HCT116 (cell line): ENCODE measurements around the gene FAM110D. TPM values are rescaled to one million over a fixed set of nuclear protein-coding genes. Genes with fewer than 3 reads are reported as not detected.

Experiments used
- ATAC-seq: fragments of 200-7000 bp; cut with Tn5 transposase; 2 replicates; pipeline ENCODE4 v1.9.1; 2020; ENCODE audit warnings: mild to moderate bottlenecking, moderate library complexity
- BruUV-seq: library from RNA; stranded (reverse); fragments of 400-500 nt; replicated peaks from 2 replicates; lab custom pipeline; 2021; lab: Mats Ljungman, UMichigan
- CTCF ChIA-PET: fragments of 300-600 bp; sonication (Branson Sonifier 250); formaldehyde crosslinking; loops from one replicate; lab custom pipeline; 2021; ENCODE audit warnings: antibody characterized with exemption; lab: Charles Lee
- POLR2A ChIA-PET: fragments of 300-600, 350-600 bp; sonication (Branson Sonifier 250); formaldehyde crosslinking; loops from one replicate; lab custom pipeline; 2021; ENCODE audit warnings: antibody characterized with exemption; lab: Charles Lee
- RAD21 ChIA-PET, 2 experiments: fragments of 300-600 bp; sonication (Branson Sonifier 250); formaldehyde crosslinking; loops; one replicate each; lab custom pipeline; 2023; ENCODE audit warnings: low total read pairs in 2 of 2; ENCODE audit not compliant: uncharacterized antibody in 2 of 2, unreplicated experiment in 2 of 2, low non-redundant PET in 1 of 2; lab: Charles Lee
- DNase-seq: peaks from one replicate; pipeline ENCODE4 v3.0.0-alpha.2; 2010; ENCODE audit warnings: low read depth, low spot score
- H2AFZ ChIP-seq: fragments of 200-600 bp; shearing (Covaris generic), sonication (generic); 2 replicates; pipeline ENCODE4 v1.6.1; 2017; ENCODE audit warnings: low read depth, mixed run types, mixed read lengths, antibody characterized with exemption, low read length; ENCODE audit not compliant: poor library complexity, severe bottlenecking
- H3K27ac ChIP-seq: 2 replicates; pipeline ENCODE4 v1.5.1; 2012; ENCODE audit warnings: low read depth, low read length
- H3K27me3 ChIP-seq: fragments of 200-600 bp; sonication (generic); 2 replicates; pipeline ENCODE4 v1.6.1; 2016; ENCODE audit warnings: mixed run types, low read length, mixed read lengths; ENCODE audit not compliant: insufficient read depth
- H3K36me3 ChIP-seq, 2 experiments: fragments of 200-500 bp in 1 of 2; fragments of 200-600 bp in 1 of 2; sonication (Bioruptor generic) in 1 of 2; sonication (generic) in 1 of 2; 2 replicates each; pipeline versions ENCODE4 v1.5.1 to v1.6.1; 2014 to 2016; ENCODE audit warnings: low read length in 2 of 2, inconsistent platforms in 1 of 2, mixed read lengths in 1 of 2, mixed run types in 1 of 2; ENCODE audit not compliant: insufficient read depth in 2 of 2, control insufficient read depth in 1 of 2
- H3K4me1 ChIP-seq, 2 experiments: fragments of 200-600 bp in 1 of 2; sonication (generic) in 1 of 2; 2 replicates each; pipeline versions ENCODE4 v1.5.1 to v1.6.1; 2012 to 2017; ENCODE audit warnings: low read length in 2 of 2, inconsistent platforms in 1 of 2, mild to moderate bottlenecking in 1 of 2, mixed read lengths in 1 of 2, mixed run types in 1 of 2, moderate library complexity in 1 of 2; ENCODE audit not compliant: insufficient read depth in 2 of 2, control insufficient read depth in 1 of 2
- H3K4me2 ChIP-seq: fragments of 200-600 bp; sonication (generic); 2 replicates; pipeline ENCODE4 v1.6.1; 2017; ENCODE audit warnings: mixed run types, low read length, mixed read lengths
- H3K4me3 ChIP-seq, 2 experiments: fragments of 200-600 bp in 1 of 2; sonication (generic) in 1 of 2; replicated peaks in 1 of 2; 2 replicates each; pipeline ENCODE4 v1.5.1; 2011 to 2016; ENCODE audit warnings: low read length in 2 of 2, control low read depth in 1 of 2, low read depth in 1 of 2, mild to moderate bottlenecking in 1 of 2, mixed read lengths in 1 of 2, mixed run types in 1 of 2
- H3K79me2 ChIP-seq: fragments of 200-600 bp; sonication (generic); 2 replicates; pipeline ENCODE4 v1.6.1; 2017; ENCODE audit warnings: mild to moderate bottlenecking, mixed run types, low read length, moderate library complexity, mixed read lengths; ENCODE audit not compliant: insufficient read depth
- H3K9ac ChIP-seq: fragments of 200-600 bp; sonication (generic); 2 replicates; pipeline ENCODE4 v1.6.1; 2016; ENCODE audit warnings: low read length, mixed read lengths
- H3K9me2 ChIP-seq: fragments of 200-600 bp; sonication (generic), shearing (Covaris generic); 2 replicates; pipeline ENCODE4 v1.6.1; 2017; ENCODE audit warnings: mixed run types, mild to moderate bottlenecking, moderate library complexity; ENCODE audit not compliant: insufficient read depth
- H3K9me3 ChIP-seq, 2 experiments: fragments of 200-500 bp in 1 of 2; fragments of 200-600 bp in 1 of 2; sonication (Bioruptor generic) in 1 of 2; sonication (generic) in 1 of 2; 2 replicates each; pipeline ENCODE4 v1.6.1; 2014 to 2017; ENCODE audit warnings: low read length in 2 of 2, mixed read lengths in 2 of 2, inconsistent platforms in 1 of 2, low read depth in 1 of 2, mild to moderate bottlenecking in 1 of 2, mixed run types in 1 of 2, moderate library complexity in 1 of 2; ENCODE audit not compliant: control insufficient read depth in 1 of 2, insufficient read depth in 1 of 2
- H4K20me1 ChIP-seq: fragments of 200-600 bp; sonication (generic), shearing (Covaris generic); 2 replicates; pipeline ENCODE4 v1.6.1; 2017; ENCODE audit warnings: mixed run types, mild to moderate bottlenecking, moderate library complexity; ENCODE audit not compliant: insufficient read depth
- CEBPB ChIP-seq: IDR thresholded peaks from 2 replicates; pipeline ENCODE4 v1.6.1; 2012; ENCODE audit warnings: low read depth
- CTCF ChIP-seq, 3 experiments: fragments of 200-600 bp in 1 of 3; sonication (generic) in 1 of 3; IDR thresholded peaks in 2 of 3; conservative IDR thresholded peaks in 1 of 3; 2 replicates each; pipeline ENCODE4 v1.5.1; 2012 to 2017; ENCODE audit warnings: low read depth in 2 of 3, low read length in 2 of 3, antibody characterized with exemption in 1 of 3, borderline replicate concordance in 1 of 3, control low read depth in 1 of 3, mild to moderate bottlenecking in 1 of 3, mixed read lengths in 1 of 3, mixed run types in 1 of 3, moderate library complexity in 1 of 3; ENCODE audit not compliant: insufficient read depth in 1 of 3
- EGR1 ChIP-seq: IDR thresholded peaks from 2 replicates; pipeline ENCODE4 v1.6.1; 2012; ENCODE audit warnings: low read depth
- FOSL1 ChIP-seq: IDR thresholded peaks from 2 replicates; pipeline ENCODE4 v1.6.1; 2012; ENCODE audit warnings: low read depth
- MAX ChIP-seq: IDR thresholded peaks from 2 replicates; pipeline ENCODE4 v1.6.1; 2012
- POLR2AphosphoS5 ChIP-seq: IDR thresholded peaks from 2 replicates; pipeline ENCODE4 v1.6.1; 2011; ENCODE audit warnings: mild to moderate bottlenecking, low read depth, low read length, moderate library complexity
- RAD21 ChIP-seq: IDR thresholded peaks from 2 replicates; pipeline ENCODE4 v1.6.1; 2012; ENCODE audit warnings: low read depth, mild to moderate bottlenecking
- TCF7L2 ChIP-seq: IDR thresholded peaks from 2 replicates; pipeline ENCODE4 v1.7.0; 2011; ENCODE audit warnings: borderline replicate concordance, inconsistent platforms; ENCODE audit not compliant: insufficient read depth, insufficient read length; ENCODE audit errors: extremely low read depth
- ZFX ChIP-seq: fragments of 450-650 bp; IDR thresholded peaks from 2 replicates; pipeline ENCODE4 v1.6.1; 2017
- ZNF274 ChIP-seq: fragments of 200-500 bp; sonication (Bioruptor generic); IDR thresholded peaks from 2 replicates; pipeline ENCODE4 v1.6.1; 2014; ENCODE audit warnings: mild to moderate bottlenecking, low read depth, low read length, inconsistent platforms
- intact Hi-C: fragments of 100-400 bp; cut with micrococcal nuclease; formaldehyde crosslinking; loops from 2 replicates; pipeline ENCODE4 v1.10.0; 2022
- total RNA-seq: library from RNA; stranded (reverse); gene quantifications from one replicate; pipeline ENCODE4 v1.2.1, GENCODE V29; 2021; ENCODE audit not compliant: unreplicated experiment
- TF ChIP-seq, protein P1 (sequence below): IDR thresholded peaks from 2 replicates; pipeline ENCODE4 v1.6.1; 2011; ENCODE audit warnings: mild to moderate bottlenecking, low read length, moderate library complexity; ENCODE audit not compliant: insufficient replicate concordance; ENCODE audit errors: extremely low read depth

FAM110D gene
- total RNA-seq, 1 experiment from 2014 or later, result 0.34 TPM

- H2AFZ ChIP-seq, result no peak overlapping the region
- H3K27me3 ChIP-seq, result no peaks in the 10 kb centered on the region
- no peaks in the 10 kb centered on the region for H3K4me1 ChIP-seq
- no peak overlapping the region for H3K4me2 ChIP-seq
- no TSS peak for BruUV-seq
- no peak overlapping the region for H3K27ac ChIP-seq
- no peaks in the 10 kb centered on the region for H3K9me2 ChIP-seq
- no peak overlapping the region for H3K4me3 ChIP-seq
- H3K79me2 ChIP-seq, result no peaks in the 10 kb centered on the region
- intact Hi-C loops, result no loop called here
- H3K9ac ChIP-seq, result no peak overlapping the region
- RAD21 ChIA-PET, result no interaction called here
- CTCF ChIA-PET, result interaction anchor here (1.3 kb wide), 1 partner anchor 21 kb away, joined by 6 read pairs; the partner anchor contains the start of gene CEP85
- H3K36me3 ChIP-seq, result no peaks in the 10 kb centered on the region
- POLR2A ChIA-PET, result interaction anchor here (1.1 kb wide), 1 partner anchor 10 kb away, joined by 3 read pairs; no protein-coding TSS in a partner anchor
- no peak for DNase-seq
- H3K9me3 ChIP-seq, result no peaks in the 10 kb centered on the region
- H4K20me1 ChIP-seq, result no peaks in the 10 kb centered on the region
- ATAC-seq, result no peak
- TF ChIP-seq RAD21, result no peak
- TF ChIP-seq TCF7L2, result no peak
- no peak for TF ChIP-seq ZNF274
- no peak for TF ChIP-seq MAX
- TF ChIP-seq CEBPB, result no peak
- TF ChIP-seq POLR2AphosphoS5, result no peak
- TF ChIP-seq, protein P1, sequence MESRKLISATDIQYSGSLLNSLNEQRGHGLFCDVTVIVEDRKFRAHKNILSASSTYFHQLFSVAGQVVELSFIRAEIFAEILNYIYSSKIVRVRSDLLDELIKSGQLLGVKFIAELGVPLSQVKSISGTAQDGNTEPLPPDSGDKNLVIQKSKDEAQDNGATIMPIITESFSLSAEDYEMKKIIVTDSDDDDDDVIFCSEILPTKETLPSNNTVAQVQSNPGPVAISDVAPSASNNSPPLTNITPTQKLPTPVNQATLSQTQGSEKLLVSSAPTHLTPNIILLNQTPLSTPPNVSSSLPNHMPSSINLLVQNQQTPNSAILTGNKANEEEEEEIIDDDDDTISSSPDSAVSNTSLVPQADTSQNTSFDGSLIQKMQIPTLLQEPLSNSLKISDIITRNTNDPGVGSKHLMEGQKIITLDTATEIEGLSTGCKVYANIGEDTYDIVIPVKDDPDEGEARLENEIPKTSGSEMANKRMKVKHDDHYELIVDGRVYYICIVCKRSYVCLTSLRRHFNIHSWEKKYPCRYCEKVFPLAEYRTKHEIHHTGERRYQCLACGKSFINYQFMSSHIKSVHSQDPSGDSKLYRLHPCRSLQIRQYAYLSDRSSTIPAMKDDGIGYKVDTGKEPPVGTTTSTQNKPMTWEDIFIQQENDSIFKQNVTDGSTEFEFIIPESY, result no peak
- TF ChIP-seq EGR1, result no peak
- TF ChIP-seq CTCF (IDR thresholded peaks at IDR 0.05 in 2 of 3, conservative IDR thresholded peaks at IDR 0.05 in 1 of 3; ENCODE audit: borderline replicate concordance in 1 of 3, insufficient read depth in 1 of 3, low read depth in 2 of 3, low read length in 2 of 3), result no peak
- no peak for TF ChIP-seq ZFX
- no peak for TF ChIP-seq FOSL1
Measured at GRCh38 chr1:26212726-26213125, 53.8 kb downstream of the FAM110D start.
